ENCODE measurements around the gene UBE2J2. TPM values are rescaled to one million over a fixed set of nuclear protein-coding genes. Genes with fewer than 3 reads are reported as not detected.

The UBE2J2 gene
- total RNA-seq, 1 donor: 51.4 TPM

DNA sequence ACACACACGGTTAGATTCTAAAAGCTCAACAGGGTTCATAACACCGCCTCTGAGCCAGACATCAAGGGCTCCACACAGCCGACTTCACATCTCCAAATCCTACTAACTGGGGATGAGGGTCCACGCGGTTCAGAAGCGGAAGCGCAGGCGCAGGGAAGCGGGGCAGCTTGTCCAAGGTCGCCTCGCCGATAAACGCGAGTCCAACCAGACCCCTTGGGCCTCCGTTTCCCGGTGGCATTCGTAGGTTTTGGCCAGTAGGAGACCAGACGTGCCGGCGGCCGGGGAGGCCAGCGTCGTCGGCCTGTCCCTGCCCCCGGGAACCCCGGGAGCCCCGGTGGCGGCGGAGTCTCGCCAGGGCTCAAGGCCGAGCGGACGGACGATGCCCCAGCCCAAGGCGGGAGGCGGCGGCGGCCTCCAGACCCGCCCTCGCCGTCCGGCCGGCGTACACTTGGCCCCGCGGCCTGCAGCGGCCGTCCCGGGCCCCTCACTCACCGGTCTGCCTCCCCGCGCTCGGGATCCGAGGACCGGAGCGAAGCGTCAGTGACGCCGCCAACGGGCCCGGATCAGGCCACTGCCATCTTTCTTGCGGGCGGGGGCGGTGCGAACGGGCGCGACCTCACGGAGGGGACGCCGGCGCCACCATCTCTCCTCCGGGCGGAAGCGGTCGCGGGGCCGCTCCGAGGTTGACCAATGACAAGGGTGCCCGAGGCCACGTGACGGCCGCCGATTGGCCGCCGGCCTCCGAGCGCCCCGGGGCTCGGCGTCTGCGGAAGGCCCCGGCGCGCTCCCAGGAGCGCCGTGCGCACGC lies 42.0 kb downstream of the UBE2J2 start, which contains the start of gene SDF4:
Gene SDF4, minus strand, starts transcription at position 602 of the 808 bp plus-strand sequence. CDS start 3,229 bp downstream, outside the sequence.
- DNase-seq (ENCODE audit: low read depth in 2 of 3, low spot score in 2 of 3): peak; percentile 95 to 97 (median 97)

DNA sequence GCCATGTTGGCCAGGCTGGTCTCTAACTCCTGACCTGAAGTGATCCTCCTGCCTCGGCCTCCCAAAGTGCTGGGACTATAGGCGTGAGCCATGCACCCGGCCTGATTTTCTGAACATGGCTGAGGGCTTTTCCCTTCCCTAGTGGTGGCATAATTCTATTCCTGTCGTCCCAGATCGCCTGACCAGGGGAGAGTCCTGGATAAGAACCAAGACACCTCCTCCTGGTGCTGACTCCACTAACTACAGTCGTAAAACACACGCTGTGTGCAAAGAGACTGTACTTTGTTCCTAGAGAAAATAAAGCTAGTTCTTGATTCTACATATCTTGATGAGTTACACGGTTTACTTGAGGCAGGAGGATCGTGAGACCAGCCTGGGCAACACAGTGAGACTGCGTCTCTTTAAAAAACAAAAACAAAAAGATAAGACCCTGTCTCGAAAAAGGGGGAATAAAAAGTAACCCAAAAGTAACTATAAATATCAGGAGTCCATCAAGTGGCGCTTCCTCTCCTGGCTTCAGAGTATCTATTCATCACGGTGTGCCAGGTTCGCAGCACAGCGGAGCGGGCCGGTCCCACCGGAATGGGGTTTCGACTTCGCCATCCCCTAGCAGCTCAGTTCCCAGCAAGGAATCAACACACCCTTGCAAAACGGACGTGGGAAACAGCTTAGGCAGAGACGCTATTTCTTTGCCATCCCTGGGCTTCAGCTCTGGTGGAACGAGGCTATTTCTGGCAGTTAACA lies 42.8 kb downstream of the UBE2J2 start:
- no peak for DNase-seq (ENCODE audit: low read depth in 2 of 3, low spot score in 2 of 3)

DNA sequence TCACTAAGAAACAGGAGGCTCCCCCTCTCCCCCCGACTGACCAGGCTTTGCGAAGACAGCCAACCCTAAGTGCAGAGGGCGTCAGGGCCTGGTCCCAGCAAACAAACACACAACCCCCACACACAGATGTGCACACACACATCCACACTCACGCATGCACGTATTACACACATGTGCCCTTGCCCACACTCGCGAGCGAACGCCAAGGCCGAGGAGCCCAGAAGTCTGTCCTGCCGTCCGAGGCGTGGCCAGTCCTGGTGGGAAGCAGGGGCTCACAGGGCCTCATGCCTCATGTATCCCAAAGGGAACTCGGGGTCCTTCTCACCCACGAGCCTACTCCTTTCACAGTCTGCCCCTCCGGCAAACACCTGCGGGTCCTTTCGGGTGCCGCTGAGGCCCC lies 43.9 kb downstream of the UBE2J2 start:
- DNase-seq (ENCODE audit: low read depth in 2 of 3, low spot score in 2 of 3): no peak

DNA sequence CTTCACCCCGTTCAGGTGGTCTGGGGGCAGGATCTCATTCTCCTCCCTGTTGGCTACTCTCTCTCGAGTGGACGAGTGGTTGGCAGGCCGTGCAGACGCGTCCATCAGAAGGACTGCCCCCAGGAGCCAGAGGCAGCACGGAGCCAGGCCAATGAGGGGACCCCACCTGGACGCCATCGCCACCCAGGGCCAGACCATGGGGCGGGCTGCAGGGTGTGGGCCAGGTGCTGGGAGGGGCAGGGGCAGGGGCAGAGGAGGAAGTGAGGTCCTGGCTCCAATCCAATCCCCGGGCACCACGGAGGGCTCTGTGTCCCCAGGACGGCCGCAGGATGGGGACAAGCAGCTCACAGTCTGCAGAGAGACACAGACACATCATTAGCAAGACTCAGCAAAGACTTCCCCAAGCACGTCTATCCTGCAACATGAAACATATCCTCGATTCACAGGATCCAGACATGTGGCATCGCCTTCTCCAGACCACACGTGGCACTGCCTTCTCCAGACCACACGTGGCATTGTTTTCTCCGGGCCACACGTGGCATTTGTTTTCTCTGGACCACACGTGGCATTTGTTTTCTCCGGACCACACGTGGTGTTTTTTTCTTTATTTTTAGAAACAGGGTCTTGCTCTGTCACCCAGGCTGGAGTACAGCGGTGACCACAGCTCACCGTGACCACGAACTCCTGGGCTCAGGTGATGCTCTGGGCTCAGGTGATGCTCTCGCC lies 44.9 kb downstream of the UBE2J2 start:
- DNase-seq (ENCODE audit: low read depth in 2 of 3, low spot score in 2 of 3): no peak

DNA sequence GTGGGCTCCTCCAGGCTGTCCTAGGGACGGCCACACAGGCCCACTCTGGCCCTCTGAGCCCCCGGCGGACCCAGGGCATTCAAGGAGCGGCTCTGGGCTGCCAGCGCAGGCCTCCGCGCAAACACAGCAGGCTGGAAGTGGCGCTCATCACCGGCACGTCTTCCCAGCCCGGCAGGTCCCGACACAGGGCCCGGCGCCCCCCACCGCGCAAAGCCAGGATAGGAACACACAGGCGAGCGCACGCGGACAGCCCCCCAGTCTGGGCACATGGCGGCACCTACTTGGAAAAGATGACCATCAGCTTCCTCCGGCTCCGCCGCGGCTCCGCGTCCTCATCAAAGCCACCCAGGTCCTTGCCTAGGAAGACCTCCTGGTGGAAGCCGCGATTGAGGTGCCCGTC lies 45.5 kb downstream of the UBE2J2 start:
- no peak for DNase-seq (ENCODE audit: low read depth in 2 of 3, low spot score in 2 of 3)

DNA sequence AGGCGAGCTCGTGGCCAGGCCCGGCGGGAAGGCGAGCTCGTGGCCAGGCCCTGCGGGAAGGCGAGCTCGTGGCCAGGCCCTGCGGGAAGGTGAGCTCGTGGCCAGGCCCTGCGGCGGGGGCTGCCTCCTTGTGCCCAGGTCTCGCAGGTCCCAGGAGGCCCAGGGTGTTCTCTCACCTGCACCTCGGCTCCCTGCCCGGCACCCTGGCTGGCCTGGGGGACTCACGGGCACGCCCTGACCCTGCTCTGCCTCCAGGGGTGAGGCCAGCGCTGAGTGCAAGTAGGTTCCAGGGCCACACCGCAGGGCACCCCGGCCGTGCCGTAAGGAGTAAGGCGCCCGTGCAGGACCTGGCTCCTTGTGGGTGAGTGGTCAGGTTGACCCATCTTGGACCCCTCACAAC lies 46.3 kb downstream of the UBE2J2 start:
- DNase-seq (ENCODE audit: low read depth in 2 of 3, low spot score in 2 of 3): no peak

DNA sequence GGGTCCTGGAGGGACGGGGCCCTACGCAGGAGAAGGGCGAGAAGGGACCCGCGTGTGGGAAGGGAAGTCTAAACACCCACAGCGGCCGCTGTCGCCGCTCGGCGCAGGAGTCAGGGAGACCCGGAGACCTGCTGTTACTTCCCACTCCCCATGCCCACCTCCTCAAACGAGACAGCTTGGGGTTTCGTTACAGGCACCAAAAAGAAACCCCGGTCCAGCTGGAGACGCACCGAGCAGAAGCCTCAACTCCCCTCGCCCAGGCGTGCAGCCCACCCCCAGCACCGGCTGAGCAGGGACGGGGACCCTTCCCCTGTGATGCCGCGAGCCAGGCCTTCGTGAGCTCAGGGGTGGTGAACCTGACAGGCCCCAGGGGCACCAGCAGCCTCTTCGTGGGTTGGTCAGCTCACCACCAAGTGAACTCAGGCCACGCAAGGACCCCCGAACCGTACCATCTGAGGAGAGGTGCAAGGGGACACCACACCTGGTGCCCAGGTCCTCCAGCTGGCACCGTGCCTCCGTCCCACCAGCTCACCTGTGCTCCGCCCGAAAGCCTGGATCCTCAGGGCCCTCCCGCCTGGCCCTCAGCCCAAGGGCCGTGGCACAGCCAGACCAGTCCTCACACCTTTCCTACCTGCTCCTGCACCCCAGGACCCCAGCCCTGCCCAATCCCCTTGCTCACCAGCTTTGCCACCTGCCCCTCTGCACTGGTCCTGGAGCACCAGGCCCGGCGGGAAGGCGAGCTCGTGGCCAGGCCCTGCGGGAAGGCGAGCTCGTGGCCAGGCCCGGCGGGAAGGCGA lies 46.9 kb downstream of the UBE2J2 start:
- no peak for DNase-seq (ENCODE audit: low read depth in 2 of 3, low spot score in 2 of 3)

DNA sequence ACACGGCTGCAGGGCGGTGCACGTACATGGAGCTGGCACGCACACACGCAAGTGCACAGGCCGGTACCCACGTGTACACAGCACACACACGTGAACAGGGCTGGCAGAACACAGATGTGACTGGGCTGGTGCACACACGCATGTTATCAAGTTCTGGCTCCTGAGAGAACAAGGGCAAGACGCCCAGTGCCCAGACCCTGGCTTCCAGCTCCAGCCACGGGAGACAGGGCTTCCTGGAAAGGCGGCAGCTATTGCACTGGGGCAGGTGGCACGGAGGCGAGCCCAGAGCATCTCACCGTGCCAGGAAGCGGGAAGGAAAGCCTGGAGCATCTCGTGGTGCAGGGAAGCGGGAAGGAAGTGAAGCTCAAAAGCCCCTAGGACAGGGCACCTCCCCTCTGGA lies 47.7 kb downstream of the UBE2J2 start:
- no peak for DNase-seq (ENCODE audit: low read depth in 2 of 3, low spot score in 2 of 3)

DNA sequence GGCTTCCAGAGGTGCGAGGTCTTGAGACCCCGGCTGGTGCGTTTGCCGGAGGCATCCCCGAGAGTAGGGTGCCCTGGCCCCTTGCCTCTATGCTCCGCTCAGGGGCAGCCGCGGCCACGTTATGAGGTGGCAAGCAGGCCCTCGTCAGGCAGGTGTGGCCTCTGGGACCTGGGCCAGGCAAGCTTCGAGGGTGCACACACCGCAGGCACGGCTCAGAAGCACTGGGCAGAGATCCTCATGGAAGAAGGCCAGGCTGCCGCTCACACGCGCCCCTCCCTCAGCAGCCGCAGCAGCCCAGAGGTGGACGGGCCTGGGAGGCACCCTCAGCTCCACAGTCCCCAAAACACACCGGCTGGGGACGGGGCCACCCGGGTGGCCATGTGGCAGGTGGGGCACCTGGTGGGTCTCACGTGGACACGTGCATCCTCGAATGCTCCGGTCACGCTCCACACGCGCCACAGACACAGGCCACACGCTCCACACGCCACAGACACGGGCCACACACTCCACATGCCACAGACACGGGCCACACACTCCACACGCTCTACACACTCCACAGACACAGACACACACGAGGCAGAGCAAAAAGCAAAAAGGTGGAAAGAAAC lies 48.3 kb downstream of the UBE2J2 start:
- no peak for DNase-seq (ENCODE audit: low read depth in 2 of 3, low spot score in 2 of 3)

DNA sequence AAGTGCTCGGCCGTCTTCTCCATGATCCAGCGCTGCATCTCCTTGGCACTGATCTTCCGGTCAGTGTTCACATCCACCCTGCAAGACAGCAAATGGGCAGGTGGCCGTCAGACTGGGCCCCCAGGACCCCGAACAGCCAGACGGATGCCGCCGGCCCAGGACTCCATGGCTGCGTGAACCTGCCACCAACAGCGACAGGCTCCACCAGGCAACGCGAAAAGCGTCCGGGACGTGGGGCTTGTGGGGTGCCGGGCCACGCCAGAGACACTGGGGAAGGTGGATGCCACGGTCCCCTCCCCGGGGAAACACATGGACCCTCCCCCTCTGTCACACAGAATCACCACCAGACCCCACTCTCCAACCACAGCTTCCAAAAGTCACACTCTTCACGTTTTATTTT lies 49.8 kb downstream of the UBE2J2 start:
- DNase-seq (ENCODE audit: low read depth in 2 of 3, low spot score in 2 of 3): no peak

DNA sequence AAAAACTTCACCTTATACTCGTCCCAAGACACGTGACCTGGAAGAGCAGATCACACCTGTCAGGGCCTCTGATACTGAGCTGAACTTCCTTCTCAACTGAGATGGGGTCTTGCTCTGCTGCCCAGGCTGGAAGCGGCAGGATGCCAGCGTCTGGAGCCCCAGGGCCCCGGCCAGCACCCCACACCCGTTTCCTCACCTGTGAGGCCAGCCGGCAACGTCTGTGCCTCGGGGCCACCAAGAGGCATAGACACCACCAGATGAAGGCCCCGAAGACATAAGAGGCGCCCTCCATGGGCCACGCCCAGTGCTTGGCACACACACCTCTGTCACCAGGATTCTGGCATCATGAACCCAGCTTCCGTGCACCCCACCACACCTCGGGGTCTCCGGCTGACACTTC lies 50.3 kb downstream of the UBE2J2 start:
- no peak for DNase-seq (ENCODE audit: low read depth in 2 of 3, low spot score in 2 of 3)

DNA sequence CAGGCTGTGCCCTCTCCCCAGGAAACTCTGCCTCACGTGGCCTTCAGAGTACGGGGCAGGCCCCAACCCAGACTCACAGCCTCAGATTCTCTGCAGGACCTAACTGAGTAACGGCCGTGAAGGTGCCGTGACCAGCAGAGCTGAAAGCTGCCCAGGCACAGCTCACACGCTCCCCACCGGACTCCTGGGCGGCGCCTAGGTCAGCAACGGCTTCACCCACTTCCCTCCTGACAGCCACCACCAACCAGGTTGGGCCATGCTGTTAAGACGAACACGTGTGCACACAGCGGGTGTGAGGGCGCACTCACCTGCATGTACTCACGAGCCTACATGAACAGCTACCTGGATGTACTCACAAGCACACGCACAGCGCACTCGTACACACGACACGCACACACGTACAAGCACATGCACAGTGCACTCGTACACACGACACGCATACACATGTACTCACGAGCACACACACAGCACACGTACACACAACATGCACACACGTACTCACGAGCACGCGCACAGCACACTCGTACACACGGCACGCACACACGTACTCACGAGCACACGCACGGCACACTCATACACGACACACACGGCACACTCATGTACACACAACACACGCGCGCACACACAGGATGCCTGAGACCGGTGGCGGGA lies 51.0 kb downstream of the UBE2J2 start:
- no peak for DNase-seq (ENCODE audit: low read depth in 2 of 3, low spot score in 2 of 3)

DNA sequence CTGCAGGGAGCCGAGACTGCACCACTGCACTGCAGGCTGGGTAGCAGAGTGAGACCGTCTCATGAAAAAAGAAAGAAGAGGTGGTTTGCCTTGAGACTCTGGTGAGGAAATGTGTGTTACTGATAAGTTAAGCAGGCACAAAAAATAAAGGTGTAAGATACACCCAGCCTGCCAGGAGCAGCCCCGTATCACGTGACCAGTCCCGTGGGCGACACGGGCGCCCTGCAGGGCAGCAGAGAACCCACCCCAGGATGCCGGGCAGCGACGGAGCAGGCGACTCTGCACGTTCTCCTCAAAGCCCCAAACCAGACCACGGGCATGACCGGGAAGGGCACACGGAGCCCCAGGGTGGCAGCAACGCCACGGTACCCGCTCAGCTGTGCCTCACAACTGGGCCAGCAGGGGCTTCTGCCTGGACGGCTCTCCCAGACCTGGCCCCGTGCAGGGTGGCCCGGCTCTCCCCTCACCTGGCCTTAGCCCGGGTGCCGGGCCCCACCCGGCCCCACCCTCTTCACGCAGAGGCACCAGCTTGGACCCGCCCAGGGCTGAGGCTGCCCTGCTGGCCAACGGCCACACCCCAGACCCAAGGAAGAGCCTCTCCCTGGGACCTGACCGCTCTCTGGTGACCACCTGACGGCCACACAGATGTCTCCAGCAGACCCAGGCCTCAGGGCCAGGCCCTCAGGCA lies 51.6 kb downstream of the UBE2J2 start:
- DNase-seq (ENCODE audit: low read depth in 2 of 3, low spot score in 2 of 3): no peak

DNA sequence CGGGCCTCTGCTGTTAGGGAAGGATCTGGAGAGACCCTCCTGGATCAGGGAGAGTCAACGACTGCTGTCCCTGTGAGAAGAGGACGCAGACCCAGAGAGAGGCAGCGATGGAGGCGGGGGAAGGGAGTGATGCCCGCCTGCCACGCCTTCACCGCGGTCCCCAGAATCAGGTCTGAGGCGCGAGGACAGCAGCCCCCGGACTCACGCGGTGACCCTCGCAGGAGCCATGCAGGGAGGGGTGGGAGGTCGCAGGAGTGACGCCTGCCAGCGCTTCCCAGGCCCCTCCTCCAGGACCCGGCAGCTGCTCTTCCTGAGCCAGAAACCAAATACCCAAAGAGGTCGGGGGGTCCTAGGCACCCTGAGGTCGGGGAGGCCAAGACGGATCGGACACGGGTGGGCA lies 53.5 kb downstream of the UBE2J2 start:
- DNase-seq (ENCODE audit: low read depth in 2 of 3, low spot score in 2 of 3): no peak

DNA sequence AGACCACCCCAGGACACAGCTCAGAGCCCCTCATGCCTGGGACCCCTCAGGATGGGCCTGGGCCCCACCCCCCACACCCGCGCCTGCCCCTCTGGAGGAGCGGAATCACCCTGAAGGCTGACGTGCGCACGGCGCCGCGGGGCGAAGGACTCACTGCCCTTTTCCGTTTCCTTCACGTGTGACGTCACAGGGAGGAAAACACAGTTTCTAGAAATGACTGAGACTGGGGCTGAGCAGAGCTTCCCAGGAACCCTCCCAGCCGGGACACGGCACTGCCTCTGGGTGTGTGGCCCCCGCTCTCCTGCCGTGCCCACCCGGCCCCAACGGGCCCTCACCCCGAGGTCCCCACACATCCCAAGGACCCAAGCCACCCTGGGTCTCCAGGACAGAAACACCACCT lies 54.3 kb downstream of the UBE2J2 start:
- DNase-seq (ENCODE audit: low read depth in 2 of 3, low spot score in 2 of 3): no peak

DNA sequence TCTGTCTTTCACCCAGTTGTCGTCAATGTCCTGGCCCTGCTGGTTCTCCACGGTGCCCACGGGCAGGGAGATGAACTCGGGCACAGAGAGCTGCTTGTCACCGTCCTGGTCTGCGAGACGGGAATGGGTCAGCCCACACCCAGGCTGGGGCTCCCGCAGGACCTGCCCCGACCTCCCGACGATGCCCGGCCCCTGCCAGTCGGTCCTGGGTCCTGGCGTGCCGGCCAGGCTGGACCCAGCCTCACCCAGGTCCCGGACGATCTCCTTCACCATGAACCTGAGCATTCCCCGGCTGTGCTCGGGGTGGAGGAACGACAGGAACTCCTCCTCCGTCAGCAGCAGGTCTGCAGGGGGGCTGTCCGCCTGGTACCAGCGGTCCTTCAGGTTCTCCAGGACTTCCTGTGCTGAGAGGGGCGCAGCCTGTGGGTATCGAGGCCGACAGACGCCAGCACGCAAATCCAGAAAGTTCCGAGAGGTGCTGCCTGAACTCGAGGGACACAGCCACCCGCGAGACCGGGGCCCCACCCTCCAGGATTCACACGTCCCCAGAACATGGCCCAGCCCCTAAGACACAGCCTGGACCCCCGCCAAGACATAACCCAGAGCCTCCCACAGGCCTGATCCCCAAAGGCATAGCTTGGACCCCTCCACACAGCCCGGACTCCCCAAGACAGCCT lies 55.0 kb downstream of the UBE2J2 start:
- DNase-seq (ENCODE audit: low read depth in 2 of 3, low spot score in 2 of 3): no peak

DNA sequence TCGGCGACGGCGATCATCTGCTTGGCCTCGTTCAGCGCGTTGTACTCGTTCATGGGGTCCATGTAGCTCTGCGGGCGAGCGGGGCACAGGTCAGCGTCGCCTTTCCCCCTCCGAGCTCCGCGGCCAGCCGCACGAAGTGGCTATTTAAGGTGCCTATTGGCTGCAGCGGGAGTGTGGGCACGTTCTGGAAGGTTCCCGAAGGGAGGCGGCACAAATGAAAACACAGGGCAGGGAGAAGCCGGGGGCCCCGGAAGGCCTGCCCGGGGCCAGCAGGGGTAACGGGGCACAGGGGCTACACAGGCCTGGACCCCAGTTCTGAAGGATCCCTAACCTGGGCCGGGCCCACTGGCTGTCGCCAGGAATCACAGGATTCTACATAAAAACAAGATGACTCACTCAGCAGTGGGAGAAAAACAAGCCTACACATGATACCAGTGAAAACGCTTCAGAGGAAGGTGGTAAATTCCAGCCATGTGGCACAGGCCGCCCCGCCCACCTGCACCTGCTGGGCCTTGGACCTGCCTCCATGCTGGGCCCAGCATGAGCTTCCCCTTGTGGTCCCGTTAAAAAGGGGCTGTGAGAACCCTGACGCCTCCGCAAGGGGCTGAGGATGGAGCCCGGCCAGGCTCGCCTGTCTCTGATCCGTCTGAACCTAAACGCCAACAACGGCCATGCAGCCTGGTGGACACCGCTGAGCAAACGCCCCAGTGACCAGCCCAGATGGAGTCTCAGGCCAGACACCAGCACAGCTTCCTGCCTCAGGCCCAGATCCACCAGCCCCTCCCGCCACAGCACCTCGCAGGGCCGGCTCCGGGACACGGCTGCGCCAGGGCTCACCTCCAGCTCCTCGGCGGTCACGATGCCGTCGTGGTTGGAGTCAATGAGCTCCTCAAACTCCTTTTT lies 55.8 kb downstream of the UBE2J2 start:
- no peak for DNase-seq (ENCODE audit: low read depth in 2 of 3, low spot score in 2 of 3)
